Stimulated activated CD4-positive, alpha-beta T cell treated with anti-CD3 and anti-CD28 coated beads, TNF-alpha, amount 100 ng/mL, for 48 hours (primary cell): ENCODE results near the gene ROR2.

Experiments
- DNase-seq, 3 donors: peaks; one replicate each; pipeline ENCODE4 v3.0.0-alpha.2; 2020; ENCODE audit warnings: low read depth in 3 of 3

The ROR2 gene

GRCh38 chr9:91842358-91843049 lies 107.5 kb downstream of the ROR2 start:
- no peak for DNase-seq

GRCh38 chr9:91841591-91841990 lies 108.4 kb downstream of the ROR2 start:
- DNase-seq: no peak

- no peak for DNase-seq
Observed at GRCh38 chr9:91840882-91841281, 109.1 kb downstream of the ROR2 start.

- no peak for DNase-seq
Observed at GRCh38 chr9:91840469-91840868, 109.6 kb downstream of the ROR2 start.

- no peak for DNase-seq
Observed at GRCh38 chr9:91839926-91840465, 110.0 kb downstream of the ROR2 start.

- no peak for DNase-seq
Observed at GRCh38 chr9:91837981-91838731, 111.9 kb downstream of the ROR2 start.

- no peak for DNase-seq
Observed at GRCh38 chr9:91836515-91836914, 113.5 kb downstream of the ROR2 start.

GRCh38 chr9:91835632-91836031 lies 114.4 kb downstream of the ROR2 start:
- DNase-seq: no peak

- DNase-seq: no peak
Observed at GRCh38 chr9:91835216-91835615, 114.8 kb downstream of the ROR2 start.

GRCh38 chr9:91834740-91835139 lies 115.3 kb downstream of the ROR2 start:
- DNase-seq: no peak

GRCh38 chr9:91833878-91834255 lies 116.2 kb downstream of the ROR2 start:
- no peak for DNase-seq

GRCh38 chr9:91833096-91833877 lies 116.7 kb downstream of the ROR2 start:
- DNase-seq: no peak

GRCh38 chr9:91832322-91832721 lies 117.7 kb downstream of the ROR2 start:
- no peak for DNase-seq

GRCh38 chr9:91825866-91826265 lies 124.2 kb downstream of the ROR2 start:
- no peak for DNase-seq

GRCh38 chr9:91825422-91825821 lies 124.6 kb downstream of the ROR2 start:
- no peak for DNase-seq

GRCh38 chr9:91824601-91825305 lies 125.3 kb downstream of the ROR2 start:
- DNase-seq: no peak

- no peak for DNase-seq
Observed at GRCh38 chr9:91824151-91824550, 125.9 kb downstream of the ROR2 start.

- no peak for DNase-seq
Observed at GRCh38 chr9:91820949-91821880, 128.8 kb downstream of the ROR2 start.

- DNase-seq: no peak
Observed at GRCh38 chr9:91820126-91820750, 129.8 kb downstream of the ROR2 start.
